Suppressor macrophage treated with lipopolysaccharide for 1 hour (primary cell): Measurements from ENCODE around the gene GPR157.

ENCODE experiments used
- DNase-seq, 3 donors: peaks; one replicate each; pipeline ENCODE4 v3.0.0-alpha.2; 2020 to 2022

The GPR157 gene

DNA sequence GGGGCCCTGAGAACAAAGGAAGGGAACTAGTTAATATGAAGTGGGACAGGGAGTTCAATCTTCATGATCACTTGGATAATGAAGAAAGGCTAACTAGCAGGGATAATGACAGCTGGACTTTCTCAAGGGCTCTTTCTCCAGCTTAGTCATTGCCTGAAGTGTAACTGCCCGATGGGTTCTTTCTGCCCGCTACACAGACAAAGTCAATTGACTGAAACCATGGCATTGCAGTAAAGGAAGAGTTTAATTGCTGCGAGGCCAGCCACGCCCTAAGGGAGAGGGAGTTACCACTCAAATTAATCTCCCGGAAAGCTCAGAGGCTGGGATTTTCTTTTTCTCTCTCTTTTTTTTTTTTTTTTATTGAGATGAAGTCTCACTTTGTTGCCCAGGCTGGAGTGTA, 42.9 kb downstream of the GPR157 start:
- DNase-seq: no peak

DNA sequence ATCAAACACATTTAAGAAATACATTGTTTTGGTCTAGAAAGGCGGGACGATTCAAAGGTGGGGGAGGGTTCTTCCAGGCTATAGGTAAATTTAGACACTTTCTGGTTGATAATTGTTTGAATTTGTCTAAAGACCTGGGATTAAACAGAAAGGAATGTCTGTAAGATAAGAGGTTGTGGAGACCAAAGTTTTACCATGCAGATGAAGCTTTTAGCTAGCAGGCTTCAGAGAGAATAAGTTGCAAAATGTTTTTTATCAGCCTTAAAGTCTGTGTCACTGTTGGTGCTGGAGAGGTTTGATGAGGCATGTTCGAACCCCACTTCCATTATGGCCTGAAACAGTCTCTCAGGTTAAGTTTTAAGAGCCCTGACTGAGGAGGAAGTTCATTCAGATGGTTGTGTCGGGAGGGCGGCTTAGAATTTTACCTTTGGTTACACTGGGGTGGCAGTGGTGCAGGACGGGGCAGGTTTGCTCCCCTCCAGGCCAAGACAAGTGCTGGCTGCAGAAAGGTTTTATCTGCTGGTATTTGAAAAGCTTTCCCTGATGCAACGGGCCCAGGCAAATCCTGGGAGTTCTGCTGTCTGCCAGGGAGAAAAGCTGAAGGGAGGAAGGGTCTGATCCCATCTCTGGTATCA, 43.5 kb downstream of the GPR157 start:
- no peak for DNase-seq

DNA sequence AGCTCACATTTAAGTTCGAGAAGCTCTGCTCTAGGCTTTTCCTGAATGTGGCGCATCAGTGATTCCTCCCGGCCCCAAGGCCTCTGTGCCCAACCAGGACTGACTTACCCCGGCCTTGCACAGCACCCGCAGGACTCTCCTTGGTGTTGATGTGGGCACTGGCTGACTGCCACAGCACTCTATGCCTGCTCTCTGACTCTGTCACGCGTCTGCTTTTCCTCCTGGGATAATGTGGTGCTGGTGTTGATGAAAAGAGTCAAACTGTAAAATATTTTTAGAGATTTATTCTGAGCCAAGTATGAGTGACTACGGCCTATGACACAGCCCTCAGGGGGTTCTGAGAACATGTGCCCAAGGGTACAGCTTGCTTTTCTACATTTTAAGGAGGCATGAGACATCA, 44.0 kb downstream of the GPR157 start:
- DNase-seq: peak in 1 of 3 donors; percentile 28

DNA sequence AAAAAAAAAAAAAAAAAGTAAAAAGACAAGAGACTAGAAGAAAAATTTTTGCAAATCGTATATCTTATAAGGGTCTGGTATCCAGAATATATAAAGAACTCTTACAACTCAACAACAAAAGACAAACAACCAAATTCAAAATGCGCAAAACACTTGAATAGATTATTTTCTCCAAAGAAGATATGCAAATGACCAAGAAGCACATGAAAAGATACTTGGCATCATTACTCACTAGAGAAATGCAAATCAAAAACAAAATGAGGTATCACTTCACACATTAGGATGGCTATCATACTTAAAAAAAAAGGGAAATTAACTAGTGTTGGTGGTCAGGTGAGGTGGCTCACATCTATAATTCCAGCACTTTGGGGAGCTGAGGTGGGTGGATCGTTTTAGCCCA, 47.4 kb downstream of the GPR157 start:
- no peak for DNase-seq

DNA sequence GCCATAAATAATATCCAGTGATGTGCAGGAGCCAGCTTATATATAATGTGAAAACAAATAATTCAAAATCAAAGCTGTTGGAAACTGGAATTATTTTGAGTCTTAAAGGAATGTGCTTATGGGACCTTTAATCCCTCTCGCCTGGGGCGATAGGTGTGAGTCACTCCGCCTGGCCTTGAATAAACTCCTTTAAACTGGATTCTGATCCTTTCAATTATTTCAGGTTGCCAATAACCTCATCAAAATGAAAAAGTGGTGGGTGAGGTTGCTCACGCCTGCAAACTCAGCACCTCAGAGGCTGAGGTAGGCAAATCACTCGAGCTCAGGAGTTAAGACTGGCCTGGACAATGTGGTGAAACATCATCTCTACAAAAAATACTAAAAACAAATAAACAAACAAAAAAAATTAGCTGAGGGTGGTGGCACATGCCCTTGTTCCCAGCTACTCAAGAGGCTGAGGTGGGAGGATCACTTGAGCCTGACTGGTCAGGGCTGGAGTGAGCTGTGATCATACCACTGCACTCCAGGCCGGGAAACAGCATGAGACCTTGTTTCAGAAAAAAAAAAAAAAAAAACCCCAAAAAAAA, 48.1 kb downstream of the GPR157 start:
- DNase-seq: peak; percentile 40 to 72 (median 58)

DNA sequence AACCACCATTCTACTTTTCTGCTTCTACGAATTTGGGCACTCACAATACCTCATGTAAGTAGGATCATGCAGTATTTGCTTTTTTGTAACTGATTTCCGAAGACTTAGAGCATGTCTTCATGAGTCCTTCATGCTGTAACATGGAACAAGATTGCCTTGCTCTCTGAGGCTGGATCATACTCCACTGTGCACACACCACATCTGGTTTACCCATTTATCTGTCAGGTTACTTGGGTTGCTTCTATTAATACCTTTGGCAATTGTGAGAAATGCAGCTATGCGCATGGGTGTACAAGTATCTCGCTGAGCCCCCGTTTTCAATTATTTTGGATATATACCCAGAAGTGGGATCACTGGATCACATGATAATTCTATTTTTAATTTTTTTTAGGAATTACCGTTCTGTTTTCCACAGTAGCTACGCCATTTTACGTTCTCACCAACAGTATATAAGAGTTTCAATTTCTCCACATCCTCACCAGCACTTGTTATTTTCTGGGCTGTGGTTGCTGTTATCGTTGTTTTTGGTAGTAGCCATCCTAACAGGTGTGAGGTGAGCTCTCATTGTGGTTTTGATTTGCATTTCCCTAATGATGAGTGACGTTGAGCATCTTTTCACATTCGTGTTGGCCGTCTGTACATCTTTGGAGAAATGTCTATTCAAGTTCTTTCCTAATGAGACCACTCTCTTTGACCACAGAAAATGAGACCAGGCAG, 48.8 kb downstream of the GPR157 start:
- no peak for DNase-seq

DNA sequence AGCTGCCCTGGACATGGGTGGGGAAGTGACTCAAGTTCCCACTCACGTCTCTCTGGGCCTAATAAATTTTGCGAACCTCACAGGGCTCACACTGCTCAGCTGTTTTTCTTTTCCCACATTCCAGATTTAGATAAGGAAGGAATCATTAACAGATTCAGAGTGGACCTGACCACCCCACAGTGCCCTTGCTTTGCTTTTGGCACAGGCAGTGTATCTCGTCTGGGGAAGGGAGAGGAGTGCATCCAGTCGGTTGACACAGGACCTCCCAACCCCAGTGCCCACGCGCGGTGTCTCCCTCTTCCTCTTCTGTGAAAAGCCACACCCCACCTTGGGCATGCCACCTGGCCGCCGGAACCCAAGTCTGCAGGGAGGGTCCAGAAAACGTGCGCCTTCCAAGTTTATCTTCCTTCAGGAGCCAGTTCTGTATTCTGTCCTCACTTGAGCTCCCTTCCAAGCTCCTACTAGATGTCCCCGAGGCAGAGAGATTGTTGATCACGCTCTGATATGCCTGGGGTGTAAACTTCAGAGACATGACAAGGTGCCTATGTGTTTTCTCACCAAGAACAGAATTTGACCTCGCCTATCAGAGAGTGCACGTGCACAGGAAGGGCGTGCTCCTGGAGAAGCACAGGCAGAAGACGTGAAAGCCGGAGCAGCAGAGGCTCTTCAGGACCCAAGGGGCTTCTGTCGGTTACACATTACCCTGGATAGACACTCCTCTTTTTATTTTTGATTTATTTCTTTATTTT, 50.0 kb downstream of the GPR157 start:
- peak in 2 of 3 donors; percentile 53 to 55 for DNase-seq

DNA sequence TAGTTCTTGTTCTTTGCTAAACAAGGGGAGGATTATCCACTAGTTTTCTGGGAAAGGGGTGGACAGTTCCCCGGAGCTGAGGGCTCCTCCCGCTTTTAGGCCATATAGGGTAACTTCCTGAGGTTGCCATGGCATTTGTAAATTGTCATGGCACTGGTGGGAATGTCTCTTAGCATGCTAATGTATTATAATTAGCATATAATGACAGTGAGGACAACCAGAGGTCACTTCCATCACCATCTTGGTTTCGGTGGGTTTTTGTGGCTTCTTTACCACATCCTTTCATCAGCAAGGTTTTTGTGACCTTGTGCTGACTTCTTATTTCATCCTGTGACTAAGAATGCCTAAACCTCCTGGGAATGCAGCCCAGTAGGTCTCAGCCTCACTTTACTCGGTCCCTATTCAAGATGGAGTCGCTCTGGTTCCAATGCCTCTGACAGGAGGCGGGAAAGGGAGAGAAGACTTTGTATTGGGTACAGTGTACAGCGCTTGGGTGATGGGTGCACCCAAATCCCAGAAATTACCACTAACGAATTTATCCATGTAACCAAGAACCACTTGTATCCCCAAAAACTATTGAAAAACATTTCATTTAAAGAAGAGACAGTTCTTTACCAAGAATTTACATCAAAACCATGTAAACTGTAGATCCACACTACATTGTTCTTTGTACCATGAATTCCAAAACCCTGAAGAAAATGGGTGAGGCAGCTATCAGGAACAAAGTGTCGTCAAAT, 50.7 kb downstream of the GPR157 start:
- DNase-seq: peak in 1 of 3 donors; percentile 44

DNA sequence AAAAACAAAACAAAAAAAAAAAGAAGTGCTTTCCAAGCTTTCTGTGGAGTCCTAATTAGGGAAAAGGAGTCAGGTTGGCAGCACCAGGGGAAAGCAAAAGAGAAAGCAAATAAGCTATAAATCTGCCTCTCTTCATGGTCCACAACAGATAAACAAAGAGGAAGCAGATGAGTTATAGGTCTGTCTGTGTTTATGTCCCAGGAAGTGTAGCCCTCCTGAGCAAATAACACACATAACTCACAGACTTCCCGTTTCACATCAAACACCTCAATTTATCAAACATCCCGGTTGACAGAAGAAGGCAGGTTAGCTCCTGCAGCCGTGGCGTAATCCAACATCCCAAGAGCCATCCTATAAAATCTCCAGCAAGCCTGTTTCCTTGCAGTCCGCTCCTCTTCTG, 53.9 kb downstream of the GPR157 start:
- peak in 2 of 3 donors; percentile 38 to 63 for DNase-seq

DNA sequence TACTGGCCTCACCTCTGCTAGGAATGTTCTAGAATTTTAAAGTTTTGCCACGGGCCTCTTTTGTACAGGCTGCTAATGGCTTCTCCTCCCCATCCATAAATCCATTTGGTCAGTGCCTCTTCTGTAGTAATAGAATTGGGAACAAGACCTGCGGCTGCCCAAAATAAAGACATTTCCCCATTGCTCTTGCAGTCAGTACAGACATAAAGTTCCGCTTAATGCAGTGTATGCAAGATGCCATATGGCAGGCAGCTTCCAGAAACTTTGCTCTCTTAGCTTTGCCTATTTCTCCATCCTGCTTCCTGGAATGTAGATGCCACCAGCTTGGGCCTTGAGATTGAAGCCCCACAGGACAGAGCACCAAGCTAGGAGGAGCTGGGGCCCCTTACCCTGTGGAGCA, 55.8 kb downstream of the GPR157 start:
- DNase-seq: peak in 2 of 3 donors; percentile 45 to 54

DNA sequence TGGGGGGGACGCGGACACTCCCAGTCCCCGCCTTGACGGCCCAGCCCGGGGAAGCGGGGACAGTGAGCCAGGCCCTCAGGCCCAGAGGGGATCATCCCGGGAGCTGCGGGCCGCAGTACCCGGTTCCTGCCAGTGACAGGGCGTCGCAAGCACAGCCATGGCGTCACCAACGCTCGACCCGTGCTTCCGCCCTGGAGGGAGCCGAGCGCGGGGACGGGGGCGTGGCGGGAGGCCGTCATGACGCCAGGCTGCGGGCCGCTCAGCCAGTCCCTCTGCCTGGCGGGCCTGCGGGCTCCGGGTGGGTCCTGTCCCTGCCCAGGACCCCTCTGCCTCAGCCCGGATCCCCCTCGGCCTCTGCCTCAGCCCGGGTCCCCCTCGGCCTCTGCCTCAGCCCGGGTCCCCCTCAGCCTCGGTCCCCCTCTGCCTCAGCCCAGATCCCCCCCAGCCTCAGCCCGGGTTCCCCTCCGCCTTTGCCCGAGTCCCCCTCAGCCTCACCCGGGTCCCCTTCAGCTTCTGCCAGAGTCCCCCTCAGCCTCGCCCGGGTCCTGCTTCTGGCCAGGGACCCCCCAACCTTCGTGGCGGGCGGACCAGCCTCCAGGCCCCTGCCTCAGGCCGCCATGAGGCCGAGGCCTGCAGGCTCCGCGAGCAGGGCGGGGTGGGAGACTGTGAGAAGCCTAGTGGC, 57.2 kb downstream of the GPR157 start:
- no peak for DNase-seq

DNA sequence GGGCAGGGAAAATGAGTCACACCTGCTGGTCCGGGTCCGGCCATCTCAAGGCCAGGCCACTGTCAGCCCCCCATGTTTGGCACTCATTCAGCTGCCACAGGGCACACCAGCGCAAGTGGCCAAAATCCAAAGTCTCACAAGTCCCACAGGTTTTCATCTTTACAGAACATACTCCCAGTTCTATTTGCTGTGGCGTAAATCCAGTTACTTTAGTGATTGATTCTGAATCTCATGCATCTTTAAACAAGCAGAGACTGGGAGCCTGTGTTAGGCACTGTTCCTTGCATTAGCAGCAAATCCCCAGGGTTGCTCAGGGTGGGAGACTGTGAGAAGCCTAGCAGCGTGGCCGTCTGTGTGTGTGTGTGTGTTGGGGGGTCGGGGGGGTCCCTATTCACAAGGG, 58.4 kb downstream of the GPR157 start:
- DNase-seq: no peak

DNA sequence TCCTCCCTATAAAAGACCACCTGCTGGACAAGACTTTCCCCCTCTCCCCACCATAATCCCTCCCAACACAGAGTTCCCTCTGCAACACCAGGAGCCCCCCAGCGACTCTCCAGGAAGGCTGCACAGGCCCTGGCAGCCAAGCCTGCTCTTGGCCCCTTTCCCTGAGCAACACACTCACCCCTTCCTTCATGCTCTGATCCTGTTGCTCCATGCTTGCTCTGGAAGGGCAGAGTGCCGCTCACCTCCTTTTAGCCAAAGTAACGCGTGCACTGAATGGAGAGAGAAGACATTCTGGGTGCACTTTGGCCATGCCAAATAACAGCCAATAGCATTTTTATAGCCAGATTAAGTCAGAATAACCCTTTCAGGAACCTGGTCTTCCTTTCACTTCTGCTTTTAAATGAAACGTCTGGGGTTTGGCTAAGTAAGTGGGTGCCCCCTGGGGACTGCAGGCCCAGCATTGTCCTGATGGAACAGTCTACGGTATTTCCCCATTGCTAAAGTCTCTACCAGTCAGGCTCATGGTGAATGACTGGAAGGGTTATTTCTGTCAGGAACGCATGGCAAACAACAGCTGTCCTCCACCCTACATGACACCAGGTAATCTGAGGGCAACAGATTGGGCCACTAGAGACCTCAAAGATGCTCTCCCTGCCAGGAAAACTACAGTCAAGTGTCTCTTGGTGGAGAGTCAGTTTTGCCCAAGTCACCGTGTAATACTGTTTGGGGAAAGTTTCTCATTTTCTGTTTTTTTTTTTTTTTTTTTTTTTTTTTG, 59.4 kb downstream of the GPR157 start, which contains the start of gene SLC2A5:
Gene SLC2A5 (minus strand): TSS at position 310 of the 775 bp plus-strand sequence. CDS start 99 bp downstream, at position 211.
- DNase-seq: peak; percentile 89 to 94 (median 90)

DNA sequence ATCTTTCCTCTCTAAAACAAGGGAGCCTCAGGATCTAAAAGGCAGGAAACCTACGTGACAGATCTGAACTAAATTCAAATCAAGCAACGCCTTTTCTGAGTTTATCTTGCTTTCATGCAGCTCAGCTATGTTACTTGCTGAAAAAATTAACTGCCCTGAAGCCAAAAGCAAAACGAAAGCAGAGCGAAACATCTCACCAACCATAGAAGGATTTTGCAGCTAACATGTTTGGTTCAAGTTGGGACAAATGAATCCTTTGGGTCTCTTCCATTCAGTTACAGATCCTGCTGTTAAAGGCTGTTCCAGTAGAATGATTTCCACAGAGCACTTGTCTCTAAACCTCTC, 59.9 kb downstream of the GPR157 start:
- DNase-seq: no peak

DNA sequence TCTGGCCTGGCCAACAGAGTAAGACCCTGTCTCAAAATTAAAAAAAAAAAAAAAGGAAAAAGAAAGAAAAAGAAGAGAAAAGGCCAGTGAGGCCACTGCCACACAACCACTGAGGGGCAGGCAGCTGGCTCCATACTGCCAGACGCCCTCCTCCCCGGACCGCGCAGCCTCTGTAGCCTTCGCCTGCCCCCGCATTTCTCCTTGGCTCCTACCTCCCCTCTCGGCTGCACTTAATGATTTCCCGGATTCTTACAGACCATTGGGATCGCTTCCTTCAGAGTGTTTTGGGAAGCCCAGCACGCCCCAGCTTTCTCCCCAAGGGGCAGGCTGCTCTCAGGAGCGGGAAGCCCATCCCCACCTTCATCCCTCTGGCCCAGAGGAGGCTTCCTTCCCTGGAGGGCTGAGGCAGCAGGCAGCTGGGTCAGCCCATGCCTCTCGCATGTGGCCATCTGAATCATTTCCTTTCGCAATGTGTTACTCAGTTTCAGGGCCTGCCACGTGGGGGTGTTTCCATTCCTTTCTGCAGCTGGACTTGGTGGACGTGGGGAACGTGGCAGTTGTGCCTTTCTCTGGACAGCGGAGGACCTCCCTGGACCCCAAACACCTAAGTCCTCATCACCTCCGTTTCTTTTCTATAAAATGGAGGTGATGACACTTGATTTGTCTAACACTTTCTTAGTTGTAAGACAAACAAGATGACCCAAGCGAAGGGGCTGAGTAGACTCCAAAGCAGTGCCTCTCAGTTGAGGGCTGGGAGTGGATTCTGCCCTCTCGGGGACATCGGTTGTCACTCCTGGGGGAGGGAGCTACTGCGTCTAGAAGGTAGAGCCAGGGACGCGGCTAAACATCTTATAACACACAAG, 61.7 kb downstream of the GPR157 start:
- DNase-seq: peak; percentile 91 to 94 (median 92)

DNA sequence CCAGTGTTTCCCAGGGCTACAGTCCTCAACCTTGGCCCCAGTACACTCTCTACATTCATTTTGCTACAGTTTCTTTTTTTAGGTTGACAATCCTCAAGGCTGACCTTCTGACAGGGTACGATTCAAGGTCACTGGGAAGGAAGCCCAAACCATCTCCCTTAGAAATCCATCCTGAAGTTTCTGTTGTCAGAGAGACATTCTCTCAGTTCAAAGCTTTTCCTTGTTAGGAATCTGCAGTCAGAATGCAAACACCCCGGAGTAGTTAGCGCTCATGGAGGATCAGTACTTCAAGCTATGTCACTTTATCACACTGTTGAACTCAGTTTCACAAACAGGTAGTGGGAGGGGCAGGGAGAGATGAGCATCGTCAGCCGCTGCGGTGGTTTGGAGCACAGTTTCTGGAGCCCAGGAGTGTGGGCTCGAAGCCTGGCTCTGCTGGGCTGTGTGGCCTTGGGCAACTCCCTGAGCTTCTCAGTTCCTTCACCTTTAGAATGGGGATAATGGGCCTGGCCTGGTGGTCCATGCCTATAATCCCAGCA, 63.6 kb downstream of the GPR157 start:
- DNase-seq: no peak

DNA sequence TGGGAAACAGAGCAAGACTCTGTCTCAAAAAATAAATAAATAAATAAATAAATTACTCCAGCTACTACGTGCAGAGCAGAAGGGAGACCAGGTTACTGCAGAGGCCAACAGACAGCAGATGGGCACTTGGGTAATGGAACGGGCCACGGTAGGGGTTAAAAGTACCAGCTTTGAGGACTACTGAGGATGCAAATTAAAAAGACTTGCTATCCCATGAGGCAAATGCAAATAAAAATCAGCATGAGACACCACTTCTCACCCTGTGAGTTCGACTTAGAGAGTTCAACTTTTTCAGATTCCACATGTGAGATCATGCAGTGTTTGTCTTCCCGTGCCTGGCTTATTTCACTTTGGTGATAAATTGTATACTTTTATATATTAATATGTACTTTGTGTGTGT, 66.1 kb downstream of the GPR157 start:
- DNase-seq: no peak

DNA sequence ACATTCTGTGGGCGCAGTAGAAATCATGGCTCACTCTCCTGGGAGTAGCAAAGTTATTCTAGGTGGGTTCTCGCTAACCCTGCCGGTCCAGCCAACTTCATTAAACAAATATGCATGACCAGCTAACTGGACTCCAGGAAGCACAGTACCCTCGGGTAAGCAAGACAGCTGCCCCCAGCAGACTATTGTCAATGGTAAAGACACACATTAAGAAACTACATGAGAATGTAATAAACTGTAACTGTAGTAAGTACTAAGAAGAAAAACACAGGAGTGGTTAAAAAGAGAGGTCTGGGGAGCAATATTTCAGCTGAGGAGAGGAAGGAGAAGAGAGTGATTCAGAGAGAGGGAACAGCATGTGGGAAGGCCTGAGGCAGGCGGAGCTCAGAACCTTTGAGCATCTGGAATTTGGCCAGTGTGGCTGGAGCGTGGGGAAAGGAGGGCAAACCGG, 66.9 kb downstream of the GPR157 start:
- no peak for DNase-seq

DNA sequence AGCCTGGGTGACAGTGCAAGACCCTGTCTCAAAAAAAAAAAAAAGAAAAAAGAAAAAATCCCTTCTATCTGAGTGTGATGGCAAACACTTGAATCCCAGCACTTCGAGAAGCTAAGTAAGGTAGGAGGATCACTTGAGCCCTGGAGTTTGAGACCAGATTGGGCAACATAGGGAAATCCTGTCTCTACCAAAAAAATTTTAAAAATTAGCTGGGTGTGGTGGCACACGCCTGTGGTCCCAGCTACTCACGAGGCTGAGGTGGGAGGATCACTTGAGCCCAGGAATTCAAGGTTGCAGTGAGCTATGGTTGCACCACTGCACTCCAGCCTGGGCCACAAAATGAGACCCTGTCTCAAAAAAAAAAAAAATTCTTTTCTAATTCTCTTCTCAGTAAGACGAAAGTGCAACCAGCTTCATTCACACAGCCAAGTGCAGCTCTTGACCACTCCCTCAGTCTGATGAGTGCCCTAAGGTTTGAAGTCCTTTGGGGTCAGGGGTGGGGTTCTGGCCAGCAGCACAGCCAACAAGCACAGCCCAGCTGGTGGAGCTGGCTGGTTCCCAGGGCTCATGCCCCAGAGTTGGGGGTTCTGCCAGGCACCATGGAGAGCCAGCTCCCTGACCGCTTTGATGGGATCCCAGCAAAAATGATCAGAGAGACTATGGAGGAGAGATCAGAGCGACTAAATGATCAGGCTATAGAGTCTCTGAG, 67.5 kb downstream of the GPR157 start:
- peak; percentile 27 to 61 (median 43) for DNase-seq
